Ascending aorta (tissue), 2 donors: ENCODE results near the gene CARD19. TPM values are rescaled to one million over a fixed set of nuclear protein-coding genes. Genes with fewer than 3 reads are reported as not detected.

ENCODE experiments used
- DNase-seq, 2 donors: peaks; one replicate each; pipeline ENCODE4 v3.0.0-alpha.2; 2019; ENCODE audit warnings: low spot score in 2 of 2
- H3K27ac ChIP-seq, 2 donors: fragments of 200-600 bp; sonication (generic); one replicate each; pipeline ENCODE4 v1.5.1; 2016 to 2017; ENCODE audit warnings: mild to moderate bottlenecking in 1 of 2
- H3K27me3 ChIP-seq: fragments of 200-600 bp; sonication (generic); one replicate; pipeline ENCODE4 v1.5.1; 2017
- H3K36me3 ChIP-seq, 2 donors: fragments of 200-600 bp; sonication (generic); one replicate each; pipeline ENCODE4 v1.5.1; 2016
- H3K4me1 ChIP-seq, 2 donors: fragments of 200-600 bp; sonication (generic); one replicate each; pipeline ENCODE4 v1.5.1; 2016 to 2017; ENCODE audit warnings: mild to moderate bottlenecking in 1 of 2
- H3K4me3 ChIP-seq, 2 donors: fragments of 200-600 bp; sonication (generic); one replicate each; pipeline ENCODE4 v1.5.1; 2016 to 2017; ENCODE audit warnings: mild to moderate bottlenecking in 1 of 2
- H3K9me3 ChIP-seq, 2 donors: fragments of 200-600 bp; sonication (generic); one replicate each; pipeline ENCODE4 v1.5.1; 2016
- CTCF ChIP-seq, 3 experiments: fragments of 200-600 bp in 2 of 3; fragments of 450-650 bp in 1 of 3; sonication (generic) in 2 of 3; IDR thresholded peaks; one replicate each; pipeline ENCODE4 v1.5.1; 2016 to 2019; ENCODE audit warnings: antibody characterized with exemption in 3 of 3, mild to moderate bottlenecking in 1 of 3, moderate library complexity in 1 of 3
- intact Hi-C: fragments of 100-400 bp; cut with DNase I; formaldehyde crosslinking; loops from one replicate; pipeline ENCODE4 v1.15.1; 2023
- total RNA-seq: library from RNA; depleted of rRNA; stranded (reverse); fragments of >200 nt; gene quantifications from one replicate; pipeline ENCODE4 v1.1.0, GENCODE V29; 2016

Gene CARD19
- total RNA-seq, 1 donor from 2014 or later = 212 TPM

DNA sequence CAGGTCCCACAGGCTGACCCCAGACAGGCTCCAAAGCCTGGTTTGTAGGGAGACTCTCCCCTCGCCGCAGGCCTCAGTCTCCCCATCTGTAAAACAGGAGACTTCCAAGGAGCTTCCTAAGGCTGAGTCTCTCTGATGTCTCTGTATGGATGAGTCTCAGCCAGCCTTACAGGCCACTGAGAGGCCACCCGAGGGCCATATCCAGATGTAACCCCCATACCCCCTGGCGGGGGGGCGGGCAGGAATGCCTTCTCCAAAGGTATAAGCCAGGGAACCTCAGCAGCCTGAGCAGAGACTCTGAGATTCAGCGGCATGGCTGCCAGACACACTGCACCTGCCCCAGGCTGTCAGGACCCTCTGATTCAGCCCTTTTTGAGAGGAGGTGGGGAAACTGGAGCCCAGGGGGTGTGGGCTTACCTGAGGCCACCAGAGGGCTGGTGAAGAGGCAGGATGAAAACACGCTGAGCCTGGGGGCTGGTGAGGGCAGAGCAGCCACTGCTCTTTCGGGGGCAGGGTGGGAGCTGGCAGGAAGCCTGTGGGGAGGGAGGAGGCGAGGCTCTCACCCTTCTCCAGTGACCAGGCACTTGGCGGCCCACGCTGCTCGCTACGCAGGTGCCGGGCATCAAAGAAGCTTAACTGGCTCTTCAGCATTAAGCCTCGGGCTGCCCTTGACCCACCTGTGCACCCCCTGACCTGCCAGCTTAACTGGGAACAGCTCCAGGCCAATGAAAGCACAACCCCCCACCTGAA lies 43.1 kb upstream of the CARD19 start:
- Histone ChIP-seq H3K9me3 (no peaks in the 10 kb centered on the region), H3K27ac (peak overlapping the region; percentile 90 to 92), H3K4me1 (peaks cover 13 to 49% of the 10 kb centered on the region in 2 donors), H3K36me3 (no peaks in the 10 kb centered on the region), H3K27me3 (no peaks in the 10 kb centered on the region), H3K4me3 (no peak overlapping the region)
- intact Hi-C loops = loop anchor here (1.0 to 5.0 kb wide), 4 partner anchors 20 to 398 kb away; partner anchors contain the start of genes CARD19, FAM120A and ZNF484
- DNase-seq = no peak
- no peak for TF ChIP-seq CTCF (IDR thresholded peaks at IDR 0.05)

DNA sequence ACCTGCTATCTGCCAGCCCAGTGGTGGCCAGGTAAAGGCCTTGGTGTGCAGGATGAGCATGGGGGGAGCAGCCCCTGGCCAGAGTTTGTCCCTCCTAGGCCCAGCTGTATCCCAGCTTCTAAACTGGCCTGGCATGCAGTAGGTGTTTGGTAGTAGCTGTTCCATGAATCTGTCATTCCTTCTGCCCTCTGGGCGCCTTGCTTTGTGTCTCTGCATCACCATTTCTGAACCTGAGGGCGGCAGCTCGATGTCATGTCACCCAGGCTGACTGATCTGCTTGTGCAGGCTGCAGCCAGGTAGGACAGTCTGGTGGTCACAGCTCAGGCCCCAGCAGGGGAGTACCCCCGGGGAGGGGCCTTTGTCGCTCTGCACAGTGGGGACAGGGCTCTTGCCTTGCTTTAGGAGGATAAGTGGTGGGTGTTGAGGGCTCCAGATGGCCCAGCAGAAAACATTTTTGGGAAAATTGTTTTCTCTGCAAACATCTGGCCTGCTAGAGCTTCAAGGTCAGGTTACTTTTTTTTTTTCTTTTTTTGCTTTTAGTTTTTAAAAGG lies 42.2 kb upstream of the CARD19 start:
- Histone ChIP-seq H3K36me3 (no peaks in the 10 kb centered on the region), H3K9me3 (no peaks in the 10 kb centered on the region), H3K27ac (peak overlapping the region; percentile 90 to 92), H3K4me1 (peaks cover 19 to 57% of the 10 kb centered on the region in 2 donors), H3K27me3 (no peaks in the 10 kb centered on the region), H3K4me3 (no peak overlapping the region)
- intact Hi-C loops = loop anchor here (2.0 to 5.0 kb wide), 3 partner anchors 19 to 397 kb away; partner anchors contain the start of genes FAM120A and ZNF484
- DNase-seq = no peak
- no peak for TF ChIP-seq CTCF (IDR thresholded peaks at IDR 0.05)

GRCh38 chr9:93054758-93055704 lies 41.0 kb upstream of the CARD19 start:
- intact Hi-C loops = loop anchor here (5.0 kb wide), 2 partner anchors 53 to 178 kb away; partner anchors contain the start of gene ZNF484
- DNase-seq = peak in 1 of 2 donors; percentile 56
- H3K27me3 ChIP-seq = no peaks in the 10 kb centered on the region
- no peak for TF ChIP-seq CTCF (IDR thresholded peaks at IDR 0.05)
- H3K4me1 ChIP-seq = peaks cover 22 to 63% of the 10 kb centered on the region in 2 donors
- H3K9me3 ChIP-seq = no peaks in the 10 kb centered on the region
- no peak overlapping the region for H3K4me3 ChIP-seq
- H3K36me3 ChIP-seq = no peaks in the 10 kb centered on the region
- peak overlapping the region; percentile 90 to 92 for H3K27ac ChIP-seq

DNA sequence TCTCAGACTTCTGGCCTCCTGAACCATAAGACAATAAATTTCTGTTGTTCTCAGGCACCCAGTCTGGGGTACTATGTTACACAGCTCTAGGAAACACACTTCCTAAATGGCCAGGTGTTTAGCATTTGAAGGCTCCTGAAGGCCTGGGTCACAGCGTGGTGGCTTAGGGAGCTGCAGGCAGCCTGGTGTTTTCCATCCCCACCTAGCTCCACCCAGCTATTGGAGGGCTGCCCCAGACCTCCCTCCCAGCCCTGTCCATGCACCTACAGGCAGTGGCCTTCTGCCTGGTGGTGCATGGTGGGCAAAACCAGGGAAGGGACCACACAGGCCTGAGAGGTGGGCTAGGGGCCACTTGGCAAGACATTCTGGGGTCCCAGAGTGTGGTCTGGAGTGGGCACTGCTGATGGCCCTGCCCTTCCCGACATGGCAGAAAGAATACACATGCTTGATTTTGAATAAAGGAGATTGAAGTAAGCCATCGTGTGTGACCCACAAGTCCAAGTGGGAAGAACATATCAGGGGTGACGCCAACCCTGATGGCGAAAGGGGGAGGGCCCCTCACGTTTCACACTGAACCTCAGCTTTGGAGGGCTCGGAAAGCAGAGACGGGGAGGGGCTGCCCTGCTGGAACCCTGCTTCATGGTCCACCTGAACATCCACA lies 38.8 kb upstream of the CARD19 start:
- Histone ChIP-seq H3K36me3 (no peaks in the 10 kb centered on the region), H3K27ac (peak overlapping the region; percentile 90 to 92), H3K4me1 (peaks cover 30 to 63% of the 10 kb centered on the region in 2 donors), H3K9me3 (no peaks in the 10 kb centered on the region), H3K4me3 (no peak overlapping the region), H3K27me3 (no peaks in the 10 kb centered on the region)
- peak in 1 of 2 donors; percentile 57 for DNase-seq
- intact Hi-C loops = loop anchor here (5.0 kb wide), 1 partner anchor 55 kb away; no protein-coding TSS in a partner anchor
- TF ChIP-seq CTCF (IDR thresholded peaks at IDR 0.05) = no peak
